SK-N-SH treated with all-trans-retinoic acid at 6 μM for 48 hours (cell line): ENCODE results near the gene LYPLAL1.

Experiments
- ATAC-seq: fragments of 200-7000 bp; cut with Tn5 transposase; 3 replicates; pipeline ENCODE4 v1.9.1; 2020; ENCODE audit warnings: mild to moderate bottlenecking, moderate library complexity
- ARNTL ChIP-seq: fragments of 450-650 bp; formaldehyde crosslinking; IDR thresholded peaks from 2 replicates; pipeline ENCODE4 v1.5.0; 2020; ENCODE audit warnings: low read depth, mild to moderate bottlenecking, moderate library complexity, borderline replicate concordance
- BACH2 ChIP-seq: fragments of 250-450 bp; sonication (Bioruptor Pico); IDR thresholded peaks from 2 replicates; pipeline ENCODE4 v1.9.0; 2021; ENCODE audit warnings: mild to moderate bottlenecking, borderline replicate concordance
- CSRNP3 ChIP-seq: fragments of 250-450 bp; sonication (Bioruptor Pico); IDR thresholded peaks from 2 replicates; pipeline ENCODE4 v1.5.1; 2021; ENCODE audit warnings: mild to moderate bottlenecking, moderate library complexity
- GLIS3 ChIP-seq: fragments of 250-450 bp; sonication (Bioruptor Pico); IDR thresholded peaks from 2 replicates; pipeline ENCODE4 v1.5.0; 2020; ENCODE audit warnings: mild to moderate bottlenecking, moderate library complexity
- ISL1 ChIP-seq: fragments of 250-450 bp; sonication (Bioruptor Pico); IDR thresholded peaks from 2 replicates; pipeline ENCODE4 v2.1.2; 2022; ENCODE audit warnings: mild to moderate bottlenecking, moderate library complexity
- POU6F1 ChIP-seq: fragments of 250-450 bp; sonication (Bioruptor Pico); IDR thresholded peaks from 2 replicates; pipeline ENCODE4 v1.8.0; 2021; ENCODE audit warnings: low read depth, mild to moderate bottlenecking, moderate library complexity, borderline replicate concordance
- PPARA ChIP-seq: fragments of 250-450 bp; sonication (Bioruptor Pico); IDR thresholded peaks from 2 replicates; pipeline ENCODE4 v1.5.0; 2020; ENCODE audit warnings: mild to moderate bottlenecking, borderline replicate concordance
- RARB ChIP-seq: fragments of 250-450 bp; sonication (Bioruptor Pico); IDR thresholded peaks from 2 replicates; pipeline ENCODE4 v1.8.0; 2021; ENCODE audit warnings: mild to moderate bottlenecking, moderate library complexity
- TCF4 ChIP-seq: fragments of 250-450 bp; sonication (Bioruptor Pico); IDR thresholded peaks from 2 replicates; pipeline ENCODE4 v1.8.0; 2021; ENCODE audit warnings: mild to moderate bottlenecking, moderate library complexity, borderline replicate concordance
- TOX ChIP-seq: fragments of 250-450 bp; sonication (Bioruptor Pico); IDR thresholded peaks from 2 replicates; pipeline ENCODE4 v1.8.0; 2021; ENCODE audit warnings: mild to moderate bottlenecking, moderate library complexity, borderline replicate concordance
- ZFP30 ChIP-seq: fragments of 450-650 bp; formaldehyde crosslinking; IDR thresholded peaks from 2 replicates; pipeline ENCODE4 v1.5.0; 2022; ENCODE audit warnings: mild to moderate bottlenecking, moderate library complexity
- ZNF565 ChIP-seq: fragments of 450-650 bp; formaldehyde crosslinking; conservative IDR thresholded peaks from 2 replicates; pipeline ENCODE4 v1.5.0; 2020; ENCODE audit warnings: low read depth, mild to moderate bottlenecking, moderate library complexity
- ZNF70 ChIP-seq: fragments of 450-650 bp; formaldehyde crosslinking; IDR thresholded peaks from 2 replicates; pipeline ENCODE4 v1.5.0; 2020; ENCODE audit warnings: mild to moderate bottlenecking, moderate library complexity
- TF ChIP-seq, protein P1 (sequence below): fragments of 250-450 bp; sonication (Bioruptor Pico); IDR thresholded peaks from 2 replicates; pipeline ENCODE4 v1.5.0; 2020; ENCODE audit warnings: mild to moderate bottlenecking, moderate library complexity
- TF ChIP-seq, protein P2 (sequence below): fragments of 250-450 bp; sonication (Bioruptor Pico); IDR thresholded peaks from 2 replicates; pipeline ENCODE4 v1.5.1; 2020; ENCODE audit warnings: low read depth, mild to moderate bottlenecking, moderate library complexity

The LYPLAL1 gene

GRCh38 chr1:219235903-219236481, 62.3 kb downstream of the LYPLAL1 start:
- no peak for TF ChIP-seq RARB (CRISPR knock-in tag)
- TF ChIP-seq GLIS3 (CRISPR knock-in tag) = no peak
- no peak for TF ChIP-seq TCF4
- ATAC-seq = no peak

DNA sequence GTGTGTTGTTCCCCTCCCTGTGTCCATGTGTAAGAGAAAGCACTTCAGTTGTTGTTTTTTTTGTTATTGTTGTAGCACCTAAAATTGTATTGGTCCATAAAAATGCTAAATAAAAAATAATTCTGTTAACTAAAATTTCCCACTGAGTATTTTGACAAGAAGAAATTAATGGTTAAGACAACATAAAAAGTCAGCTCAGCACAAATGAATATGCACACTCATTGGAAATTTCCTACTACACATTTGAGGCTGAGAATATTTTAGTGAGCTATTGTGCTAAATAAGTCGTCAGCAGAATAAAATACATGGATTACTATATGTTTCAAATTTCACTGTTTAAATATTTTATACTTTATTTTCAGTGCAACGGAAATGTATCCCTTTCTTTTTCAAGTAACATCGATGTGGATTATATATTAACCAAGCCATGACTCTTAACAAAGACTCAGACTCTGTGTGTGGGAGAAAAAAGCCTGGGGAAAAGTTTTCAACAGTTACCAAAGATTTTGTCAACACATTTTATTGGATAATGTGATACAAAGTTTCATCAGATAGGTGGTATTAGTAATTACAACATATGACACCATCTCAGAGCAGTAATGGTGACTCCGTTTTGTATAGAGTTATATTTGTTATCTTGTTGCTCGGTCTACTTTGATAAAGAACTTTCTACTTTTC, 63.4 kb downstream of the LYPLAL1 start:
- TF ChIP-seq BACH2 (CRISPR knock-in tag) (no peak), CSRNP3 (no peak), ZFP30 (CRISPR knock-in tag) (no peak), PPARA (no peak)
- TF ChIP-seq, protein P1, sequence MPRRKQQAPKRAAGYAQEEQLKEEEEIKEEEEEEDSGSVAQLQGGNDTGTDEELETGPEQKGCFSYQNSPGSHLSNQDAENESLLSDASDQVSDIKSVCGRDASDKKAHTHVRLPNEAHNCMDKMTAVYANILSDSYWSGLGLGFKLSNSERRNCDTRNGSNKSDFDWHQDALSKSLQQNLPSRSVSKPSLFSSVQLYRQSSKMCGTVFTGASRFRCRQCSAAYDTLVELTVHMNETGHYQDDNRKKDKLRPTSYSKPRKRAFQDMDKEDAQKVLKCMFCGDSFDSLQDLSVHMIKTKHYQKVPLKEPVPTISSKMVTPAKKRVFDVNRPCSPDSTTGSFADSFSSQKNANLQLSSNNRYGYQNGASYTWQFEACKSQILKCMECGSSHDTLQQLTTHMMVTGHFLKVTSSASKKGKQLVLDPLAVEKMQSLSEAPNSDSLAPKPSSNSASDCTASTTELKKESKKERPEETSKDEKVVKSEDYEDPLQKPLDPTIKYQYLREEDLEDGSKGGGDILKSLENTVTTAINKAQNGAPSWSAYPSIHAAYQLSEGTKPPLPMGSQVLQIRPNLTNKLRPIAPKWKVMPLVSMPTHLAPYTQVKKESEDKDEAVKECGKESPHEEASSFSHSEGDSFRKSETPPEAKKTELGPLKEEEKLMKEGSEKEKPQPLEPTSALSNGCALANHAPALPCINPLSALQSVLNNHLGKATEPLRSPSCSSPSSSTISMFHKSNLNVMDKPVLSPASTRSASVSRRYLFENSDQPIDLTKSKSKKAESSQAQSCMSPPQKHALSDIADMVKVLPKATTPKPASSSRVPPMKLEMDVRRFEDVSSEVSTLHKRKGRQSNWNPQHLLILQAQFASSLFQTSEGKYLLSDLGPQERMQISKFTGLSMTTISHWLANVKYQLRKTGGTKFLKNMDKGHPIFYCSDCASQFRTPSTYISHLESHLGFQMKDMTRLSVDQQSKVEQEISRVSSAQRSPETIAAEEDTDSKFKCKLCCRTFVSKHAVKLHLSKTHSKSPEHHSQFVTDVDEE (CRISPR knock-in tag) = no peak
- TF ChIP-seq, all 23 proteins: peak for 0
- ATAC-seq = no peak

DNA sequence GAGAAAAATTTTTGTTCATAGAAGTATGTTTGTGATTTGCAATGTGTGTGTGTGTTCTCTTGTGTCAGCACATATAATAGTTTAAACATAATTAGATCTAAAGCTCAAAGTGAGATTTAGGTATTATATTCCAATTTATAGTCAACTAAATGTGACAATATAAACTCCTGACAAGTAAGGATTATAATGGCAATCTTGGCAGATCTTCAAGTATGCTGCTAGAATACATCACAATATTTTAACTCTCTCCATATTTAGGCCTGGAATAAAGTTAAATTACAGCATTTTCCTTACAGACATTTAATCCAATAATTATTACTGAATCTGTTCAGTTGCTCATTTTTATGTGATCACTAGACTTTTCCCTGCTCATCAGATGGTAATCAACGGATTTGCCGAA, 65.8 kb downstream of the LYPLAL1 start:
- ATAC-seq = peak; percentile 78
- TF ChIP-seq ISL1 (peak; percentile 86), ZNF70 (CRISPR knock-in tag) (no peak)

- TF ChIP-seq ARNTL (CRISPR knock-in tag) (no peak), CSRNP3 (no peak), ZNF565 (CRISPR knock-in tag) (no peak), TOX (CRISPR knock-in tag) (no peak), POU6F1 (no peak), PPARA (no peak), TCF4 (no peak)
- TF ChIP-seq, protein P2, sequence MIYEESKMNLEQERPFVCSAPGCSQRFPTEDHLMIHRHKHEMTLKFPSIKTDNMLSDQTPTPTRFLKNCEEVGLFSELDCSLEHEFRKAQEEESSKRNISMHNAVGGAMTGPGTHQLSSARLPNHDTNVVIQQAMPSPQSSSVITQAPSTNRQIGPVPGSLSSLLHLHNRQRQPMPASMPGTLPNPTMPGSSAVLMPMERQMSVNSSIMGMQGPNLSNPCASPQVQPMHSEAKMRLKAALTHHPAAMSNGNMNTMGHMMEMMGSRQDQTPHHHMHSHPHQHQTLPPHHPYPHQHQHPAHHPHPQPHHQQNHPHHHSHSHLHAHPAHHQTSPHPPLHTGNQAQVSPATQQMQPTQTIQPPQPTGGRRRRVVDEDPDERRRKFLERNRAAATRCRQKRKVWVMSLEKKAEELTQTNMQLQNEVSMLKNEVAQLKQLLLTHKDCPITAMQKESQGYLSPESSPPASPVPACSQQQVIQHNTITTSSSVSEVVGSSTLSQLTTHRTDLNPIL (CRISPR knock-in tag) = no peak
- TF ChIP-seq, protein P1 (CRISPR knock-in tag) = no peak
- TF ChIP-seq, all 23 proteins: peak for 0
- ATAC-seq = no peak
Measured at GRCh38 chr1:219244864-219245263, 71.2 kb downstream of the LYPLAL1 start.
